PFSK-1 (cell line): ENCODE measurements around the gene SLC10A7.

Experiments used
- FOXP2 ChIP-seq: optimal IDR thresholded peaks from 2 replicates; pipeline ENCODE3; 2011; ENCODE audit warnings: borderline replicate concordance, control low read depth, inconsistent platforms; ENCODE audit not compliant: insufficient read depth; ENCODE audit errors: extremely low read length, extremely low read depth
- POLR2AphosphoS5 ChIP-seq: IDR thresholded peaks from 2 replicates; pipeline ENCODE4 v1.6.1; 2012; ENCODE audit warnings: low read depth, mild to moderate bottlenecking, control low read depth, low read length, moderate library complexity
- SIN3A ChIP-seq: IDR thresholded peaks from 2 replicates; pipeline ENCODE4 v1.6.1; 2012; ENCODE audit warnings: mild to moderate bottlenecking, low read length, moderate library complexity, borderline replicate concordance; ENCODE audit not compliant: insufficient read depth
- TAF1 ChIP-seq: IDR thresholded peaks from 2 replicates; pipeline ENCODE4 v1.6.1; 2012; ENCODE audit warnings: low read length, control low read depth, borderline replicate concordance; ENCODE audit not compliant: insufficient read depth
- TF ChIP-seq, protein P1 (sequence below), 2 experiments: IDR thresholded peaks; 2 replicates each; pipeline versions ENCODE4 v1.6.1 to v1.8.0; 2011 to 2012; ENCODE audit warnings: low read depth in 2 of 2, low read length in 2 of 2, control low read depth in 1 of 2, inconsistent platforms in 1 of 2, mild to moderate bottlenecking in 1 of 2, moderate library complexity in 1 of 2; ENCODE audit not compliant: insufficient read depth in 1 of 2

Gene SLC10A7

GRCh38 chr4:146379744-146380143 is 142.0 kb downstream of the SLC10A7 start:
- TF ChIP-seq TAF1 = no peak
- TF ChIP-seq POLR2AphosphoS5 = no peak
- TF ChIP-seq, protein P1, sequence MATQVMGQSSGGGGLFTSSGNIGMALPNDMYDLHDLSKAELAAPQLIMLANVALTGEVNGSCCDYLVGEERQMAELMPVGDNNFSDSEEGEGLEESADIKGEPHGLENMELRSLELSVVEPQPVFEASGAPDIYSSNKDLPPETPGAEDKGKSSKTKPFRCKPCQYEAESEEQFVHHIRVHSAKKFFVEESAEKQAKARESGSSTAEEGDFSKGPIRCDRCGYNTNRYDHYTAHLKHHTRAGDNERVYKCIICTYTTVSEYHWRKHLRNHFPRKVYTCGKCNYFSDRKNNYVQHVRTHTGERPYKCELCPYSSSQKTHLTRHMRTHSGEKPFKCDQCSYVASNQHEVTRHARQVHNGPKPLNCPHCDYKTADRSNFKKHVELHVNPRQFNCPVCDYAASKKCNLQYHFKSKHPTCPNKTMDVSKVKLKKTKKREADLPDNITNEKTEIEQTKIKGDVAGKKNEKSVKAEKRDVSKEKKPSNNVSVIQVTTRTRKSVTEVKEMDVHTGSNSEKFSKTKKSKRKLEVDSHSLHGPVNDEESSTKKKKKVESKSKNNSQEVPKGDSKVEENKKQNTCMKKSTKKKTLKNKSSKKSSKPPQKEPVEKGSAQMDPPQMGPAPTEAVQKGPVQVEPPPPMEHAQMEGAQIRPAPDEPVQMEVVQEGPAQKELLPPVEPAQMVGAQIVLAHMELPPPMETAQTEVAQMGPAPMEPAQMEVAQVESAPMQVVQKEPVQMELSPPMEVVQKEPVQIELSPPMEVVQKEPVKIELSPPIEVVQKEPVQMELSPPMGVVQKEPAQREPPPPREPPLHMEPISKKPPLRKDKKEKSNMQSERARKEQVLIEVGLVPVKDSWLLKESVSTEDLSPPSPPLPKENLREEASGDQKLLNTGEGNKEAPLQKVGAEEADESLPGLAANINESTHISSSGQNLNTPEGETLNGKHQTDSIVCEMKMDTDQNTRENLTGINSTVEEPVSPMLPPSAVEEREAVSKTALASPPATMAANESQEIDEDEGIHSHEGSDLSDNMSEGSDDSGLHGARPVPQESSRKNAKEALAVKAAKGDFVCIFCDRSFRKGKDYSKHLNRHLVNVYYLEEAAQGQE (IDR thresholded peaks at IDR 0.05; ENCODE audit: insufficient read depth in 1 of 2, low read depth in 2 of 2, low read length in 2 of 2) = no peak
- no peak for TF ChIP-seq FOXP2
- no peak for TF ChIP-seq SIN3A

- TF ChIP-seq, protein P1 (IDR thresholded peaks at IDR 0.05; ENCODE audit: insufficient read depth in 1 of 2, low read depth in 2 of 2, low read length in 2 of 2) = no peak
- no peak for TF ChIP-seq FOXP2
- no peak for TF ChIP-seq SIN3A
- no peak for TF ChIP-seq POLR2AphosphoS5
- no peak for TF ChIP-seq TAF1
Observed at GRCh38 chr4:146371812-146372211, 149.9 kb downstream of the SLC10A7 start.

GRCh38 chr4:146370841-146371240 is 150.9 kb downstream of the SLC10A7 start:
- TF ChIP-seq, protein P1 (IDR thresholded peaks at IDR 0.05; ENCODE audit: insufficient read depth in 1 of 2, low read depth in 2 of 2, low read length in 2 of 2) = no peak
- no peak for TF ChIP-seq POLR2AphosphoS5
- TF ChIP-seq FOXP2 = no peak
- no peak for TF ChIP-seq SIN3A
- no peak for TF ChIP-seq TAF1

DNA sequence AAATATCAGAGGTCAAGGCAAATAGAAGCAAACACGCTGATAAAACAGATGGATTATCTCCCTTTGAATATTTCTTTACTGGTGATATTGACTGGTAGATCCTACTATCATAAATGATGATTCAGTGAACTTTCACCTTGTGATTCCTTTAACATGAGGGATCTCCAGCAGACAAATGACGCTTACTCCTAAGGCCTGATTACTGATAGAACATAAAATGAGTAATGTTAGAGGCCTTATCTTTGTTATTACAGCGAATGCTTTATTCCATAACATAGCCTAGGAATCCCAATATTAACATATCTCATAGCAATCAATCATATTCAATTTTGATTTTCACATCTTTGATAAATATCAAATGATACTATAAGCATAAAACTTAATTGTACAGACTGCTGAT is 152.3 kb downstream of the SLC10A7 start:
- TF ChIP-seq FOXP2 = no peak
- no peak for TF ChIP-seq POLR2AphosphoS5
- TF ChIP-seq SIN3A = no peak
- no peak for TF ChIP-seq TAF1
- TF ChIP-seq, protein P1 (IDR thresholded peaks at IDR 0.05; ENCODE audit: insufficient read depth in 1 of 2, low read depth in 2 of 2, low read length in 2 of 2) = no peak

DNA sequence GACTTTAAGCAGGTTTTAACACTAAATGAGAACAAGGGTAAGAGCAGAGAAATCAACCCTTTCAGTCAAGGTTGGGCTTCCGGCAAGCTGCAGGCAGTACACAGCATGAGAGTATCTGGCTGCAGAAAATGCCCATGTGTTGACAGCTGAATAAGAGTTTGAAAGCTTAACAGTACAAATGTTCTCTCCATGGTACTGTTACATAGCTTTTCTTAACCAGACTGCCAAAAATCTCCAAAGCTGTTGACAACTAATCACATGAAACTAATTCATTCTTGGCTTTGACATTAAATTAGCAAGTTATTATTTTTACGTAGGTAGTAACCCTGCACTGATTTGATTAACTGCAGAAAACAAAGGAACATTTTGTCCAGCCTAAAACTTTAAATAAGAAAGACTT is 153.5 kb downstream of the SLC10A7 start:
- TF ChIP-seq, protein P1 (IDR thresholded peaks at IDR 0.05; ENCODE audit: insufficient read depth in 1 of 2, low read depth in 2 of 2, low read length in 2 of 2) = peak; percentile 22 to 70; a peak in 2 of 4 replicates
- TF ChIP-seq FOXP2 = no peak
